H1 (cell line): Measurements from ENCODE around the gene CGNL1. TPM values are rescaled to one million over a fixed set of nuclear protein-coding genes. Genes with fewer than 3 reads are reported as not detected.

Experiments used
- CTCF ChIA-PET: fragments of 300-600 bp; sonication (Branson Sonifier 250); formaldehyde crosslinking; loops from one replicate; lab custom pipeline; 2021; ENCODE audit not compliant: partially characterized antibody; lab: Charles Lee
- POLR2A ChIA-PET: fragments of 300-600 bp; sonication (Branson Sonifier 250); formaldehyde crosslinking; loops from one replicate; lab custom pipeline; 2021; ENCODE audit warnings: inconsistent platforms; ENCODE audit not compliant: partially characterized antibody; lab: Charles Lee
- DNase-seq, 2 experiments: peaks; one replicate each; pipeline versions ENCODE4 v3.0.0 to v3.0.0-alpha.2; 2010 to 2022; ENCODE audit warnings: low spot score in 2 of 2, low read depth in 1 of 2, mixed read lengths in 1 of 2
- FAIRE-seq: peaks from 2 replicates; lab custom pipeline; 2011; peaks lifted over from hg19 to GRCh38; lab: Jason Lieb, UNC
- H2AFZ ChIP-seq: 2 replicates; pipeline ENCODE4 v1.8.1; 2012; ENCODE audit warnings: low read length, inconsistent platforms
- H2AK5ac ChIP-seq: 2 replicates; pipeline ENCODE4 v1.6.1; 2013; ENCODE audit warnings: low read depth, low read length
- H2BK120ac ChIP-seq: replicated peaks from 2 replicates; pipeline ENCODE3; 2013; ENCODE audit warnings: low read depth, low read length, inconsistent platforms
- H2BK12ac ChIP-seq: 2 replicates; pipeline ENCODE4 v1.6.1; 2013; ENCODE audit warnings: low read depth, low read length
- H2BK15ac ChIP-seq: 2 replicates; pipeline ENCODE4 v1.6.1; 2013; ENCODE audit warnings: low read length
- H2BK20ac ChIP-seq: 2 replicates; pipeline ENCODE4 v1.6.1; 2013; ENCODE audit warnings: low read length
- H2BK5ac ChIP-seq: 2 replicates; pipeline ENCODE4 v1.6.1; 2013; ENCODE audit warnings: low read depth, low read length
- H3K14ac ChIP-seq: 2 replicates; pipeline ENCODE4 v1.6.1; 2013; ENCODE audit warnings: inconsistent platforms; ENCODE audit not compliant: insufficient read length
- H3K18ac ChIP-seq: 2 replicates; pipeline ENCODE4 v1.6.1; 2013; ENCODE audit warnings: low read length; ENCODE audit errors: extremely low read depth
- H3K23ac ChIP-seq: 2 replicates; pipeline ENCODE4 v1.6.1; 2013; ENCODE audit warnings: inconsistent platforms; ENCODE audit not compliant: insufficient read length
- H3K23me2 ChIP-seq: 2 replicates; pipeline ENCODE4 v1.6.1; 2013; ENCODE audit warnings: low read depth, low read length
- H3K27ac ChIP-seq: 2 replicates; pipeline ENCODE4 v1.6.1; 2011; ENCODE audit warnings: low read depth, low read length, inconsistent platforms
- H3K27me3 ChIP-seq, 4 experiments: replicated peaks in 1 of 4; 1 replicate in 1 of 4; 2 replicates in 3 of 4; pipeline versions ENCODE4 v1.6.1 to v1.8.1; 2011 to 2013; ENCODE audit warnings: low read length in 3 of 4, mild to moderate bottlenecking in 3 of 4, inconsistent platforms in 2 of 4, mixed read lengths in 2 of 4, moderate library complexity in 1 of 4; ENCODE audit not compliant: control insufficient read depth in 3 of 4, insufficient read depth in 3 of 4; ENCODE audit errors: extremely low read depth in 1 of 4
- H3K36me3 ChIP-seq, 4 experiments: 2 replicates each; pipeline versions ENCODE4 v1.6.1 to v1.8.1; 2011 to 2013; ENCODE audit warnings: mild to moderate bottlenecking in 4 of 4, low read length in 3 of 4, moderate library complexity in 2 of 4, control low read depth in 1 of 4, inconsistent platforms in 1 of 4; ENCODE audit not compliant: insufficient read depth in 4 of 4, control insufficient read depth in 2 of 4
- H3K4ac ChIP-seq: replicated peaks from 2 replicates; pipeline ENCODE3; 2013; ENCODE audit warnings: low read length, low read depth, mixed read lengths, inconsistent platforms; ENCODE audit not compliant: insufficient read length
- H3K4me1 ChIP-seq, 4 experiments: replicated peaks in 1 of 4; 1 replicate in 1 of 4; 2 replicates in 3 of 4; pipeline versions ENCODE4 v1.6.1 to v1.8.1; 2011 to 2013; ENCODE audit warnings: low read length in 3 of 4, inconsistent platforms in 2 of 4, mixed read lengths in 1 of 4; ENCODE audit not compliant: insufficient read depth in 4 of 4, control insufficient read depth in 3 of 4
- H3K4me2 ChIP-seq, 2 experiments: 2 replicates each; pipeline versions ENCODE4 v1.6.1 to v1.8.1; 2011 to 2013; ENCODE audit warnings: low read depth in 2 of 2, low read length in 2 of 2, control low read depth in 1 of 2, inconsistent platforms in 1 of 2, mild to moderate bottlenecking in 1 of 2; ENCODE audit not compliant: insufficient read depth in 1 of 2
- H3K4me3 ChIP-seq, 4 experiments: fragments of 200-600, 300-600 bp in 1 of 4; sonication (generic), shearing (Covaris generic), sonication (Bioruptor Twin) in 1 of 4; 2 replicates each; pipeline versions ENCODE4 v1.5.1 to v1.8.1; 2011 to 2016; ENCODE audit warnings: low read length in 4 of 4, low read depth in 3 of 4, control low read depth in 2 of 4, inconsistent platforms in 2 of 4, mild to moderate bottlenecking in 2 of 4, mixed read lengths in 1 of 4, moderate library complexity in 1 of 4; ENCODE audit not compliant: insufficient read depth in 2 of 4; ENCODE audit errors: extremely low read depth in 1 of 4
- H3K56ac ChIP-seq: replicated peaks from 2 replicates; pipeline ENCODE3; 2013; ENCODE audit warnings: low read depth, mild to moderate bottlenecking, mixed read lengths, low read length, inconsistent platforms; ENCODE audit not compliant: insufficient read length
- H3K79me1 ChIP-seq: 2 replicates; pipeline ENCODE4 v1.6.1; 2013; ENCODE audit warnings: low read depth, low read length, control low read depth
- H3K79me2 ChIP-seq, 2 experiments: 2 replicates each; pipeline versions ENCODE4 v1.6.1 to v1.8.1; 2012 to 2013; ENCODE audit warnings: low read length in 2 of 2, mild to moderate bottlenecking in 2 of 2, inconsistent platforms in 1 of 2; ENCODE audit not compliant: insufficient read depth in 2 of 2, control insufficient read depth in 1 of 2
- H3K9ac ChIP-seq, 4 experiments: replicated peaks in 1 of 4; 1 replicate in 1 of 4; 2 replicates in 3 of 4; pipeline versions ENCODE4 v1.6.1 to v1.8.1; 2011 to 2013; ENCODE audit warnings: low read depth in 3 of 4, low read length in 3 of 4, control low read depth in 2 of 4, mild to moderate bottlenecking in 2 of 4, moderate library complexity in 2 of 4, inconsistent platforms in 1 of 4; ENCODE audit errors: extremely low read depth in 1 of 4
- H3K9me3 ChIP-seq, 2 experiments: 2 replicates each; pipeline versions ENCODE4 v1.6.1 to v1.8.1; 2012 to 2013; ENCODE audit warnings: mild to moderate bottlenecking in 2 of 2, moderate library complexity in 2 of 2, control low read depth in 1 of 2, inconsistent platforms in 1 of 2, low read depth in 1 of 2, low read length in 1 of 2, mixed read lengths in 1 of 2; ENCODE audit not compliant: insufficient read depth in 2 of 2
- H4K20me1 ChIP-seq, 2 experiments: replicated peaks in 1 of 2; 2 replicates each; pipeline versions ENCODE3 to v1.8.1; 2011 to 2013; ENCODE audit warnings: inconsistent platforms in 2 of 2, low read length in 2 of 2, mild to moderate bottlenecking in 1 of 2; ENCODE audit not compliant: insufficient read depth in 2 of 2, control insufficient read depth in 1 of 2
- H4K5ac ChIP-seq: 2 replicates; pipeline ENCODE4 v1.6.1; 2013; ENCODE audit warnings: low read length, low read depth, mixed read lengths, inconsistent platforms; ENCODE audit not compliant: insufficient read length
- H4K8ac ChIP-seq: 2 replicates; pipeline ENCODE4 v1.8.0; 2013; ENCODE audit warnings: mild to moderate bottlenecking, moderate library complexity, low read length, inconsistent platforms; ENCODE audit not compliant: insufficient read depth; ENCODE audit errors: extremely low read depth
- H4K91ac ChIP-seq: replicated peaks from 2 replicates; pipeline ENCODE3; 2013; ENCODE audit warnings: low read length, mixed read lengths, inconsistent platforms; ENCODE audit not compliant: insufficient read length
- CHD1 ChIP-seq: IDR thresholded peaks from 2 replicates; pipeline ENCODE4 v1.6.1; 2012; ENCODE audit warnings: low read depth, low read length, improper control_type of control experiment
- EGR1 ChIP-seq: IDR thresholded peaks from 2 replicates; pipeline ENCODE4 v1.6.1; 2011; ENCODE audit warnings: low read depth, low read length, borderline replicate concordance
- EZH2 ChIP-seq: fragments of 200-600 bp; sonication (generic); IDR thresholded peaks from 2 replicates; pipeline ENCODE4 v1.7.1; 2012; ENCODE audit warnings: low read depth, mild to moderate bottlenecking, moderate library complexity, low read length, inconsistent platforms; ENCODE audit not compliant: severe bottlenecking
- KDM1A ChIP-seq: fragments of 200-600, 300-600 bp; sonication (generic); IDR thresholded peaks from 2 replicates; pipeline ENCODE4 v1.7.1; 2016; ENCODE audit warnings: mild to moderate bottlenecking, low read length, borderline replicate concordance
- MAX ChIP-seq: IDR thresholded peaks from 2 replicates; pipeline ENCODE4 v1.6.1; 2012; ENCODE audit warnings: inconsistent platforms
- POLR2A ChIP-seq, 2 experiments: IDR thresholded peaks; 1 replicate in 1 of 2; 2 replicates in 1 of 2; pipeline ENCODE4 v1.6.1; 2011; ENCODE audit warnings: low read depth in 2 of 2, low read length in 2 of 2, mild to moderate bottlenecking in 2 of 2; ENCODE audit errors: control extremely low read depth in 1 of 2
- SP4 ChIP-seq: IDR thresholded peaks from 2 replicates; pipeline ENCODE4 v1.6.1; 2012; ENCODE audit warnings: low read length, inconsistent platforms
- TCF12 ChIP-seq: IDR thresholded peaks from 2 replicates; pipeline ENCODE4 v1.6.1; 2011; ENCODE audit warnings: low read depth, mild to moderate bottlenecking, low read length
- WGBS, 2 experiments: shearing (Covaris generic) in 1 of 2; methylation state at CpG; one replicate each; pipeline versions ENCODE4 v1.1.6 to v1.1.7; 2013 to 2015; ENCODE audit warnings: low lambda C conversion rate in 2 of 2, mixed read lengths in 2 of 2, inconsistent platforms in 1 of 2, low coverage in 1 of 2, missing lambda C conversion rate in 1 of 2; ENCODE audit not compliant: insufficient replicate concordance in 2 of 2, insufficient coverage in 1 of 2, insufficient read length in 1 of 2; ENCODE audit errors: extremely low coverage in 1 of 2, missing lambda C conversion rate in 1 of 2; 5-methylcytosine and 5-hydroxymethylcytosine counted together
- polyA plus RNA-seq, 7 experiments: library from polyadenylated mRNA; depleted of rRNA in 3 of 7; stranded (reverse) in 5 of 7; unstranded in 2 of 7; fragments of >200 nt in 5 of 7; fragments of 200-250 nt in 2 of 7; gene quantifications; 1 replicate in 5 of 7; 2 replicates in 1 of 7; 4 replicates in 1 of 7; pipeline versions ENCODE4 v1.2.1 to v1.2.3, GENCODE V29; 2011 to 2013; ENCODE audit warnings: missing spikeins in 2 of 7, mixed read lengths in 2 of 7
- total RNA-seq: library from RNA; stranded (reverse); fragmentation: NEBNext Ultra II Directional; extraction: Animal tissue kit (Norgen Biotek cat#: 25700); gene quantifications from 2 replicates; pipeline ENCODE4 v1.2.1, GENCODE V29; 2021

Gene CGNL1
- total and polyA plus RNA-seq, 2 of the 8 experiments (the other 6 are each of a cell fraction or from before 2014, with no cell fraction given): 21.8 to 75.6 TPM

GRCh38 chr15:57335293-57335715 lies 41.0 kb upstream of the CGNL1 start:
- no peak overlapping the region for H3K18ac ChIP-seq
- no peak overlapping the region for H2BK20ac ChIP-seq
- no peaks in the 10 kb centered on the region for H3K9me3 ChIP-seq
- H3K4ac ChIP-seq: no peak overlapping the region
- no peak overlapping the region for H3K56ac ChIP-seq
- DNase-seq: no peak
- WGBS, 2 experiments: 86% methylated on average over 6 of the region's 6 CpGs; no CpG with 5 or more reads in 1 of the 2 experiments
- no peak overlapping the region for H2AK5ac ChIP-seq
- no peak overlapping the region for H3K23ac ChIP-seq
- no peaks in the 10 kb centered on the region for H4K20me1 ChIP-seq
- no peak overlapping the region for H2BK5ac ChIP-seq
- no peak overlapping the region for H3K4me2 ChIP-seq
- no peaks in the 10 kb centered on the region for H3K36me3 ChIP-seq
- no peaks in the 10 kb centered on the region for H3K79me1 ChIP-seq
- CTCF ChIA-PET: interaction anchor here (1.2 to 14.1 kb wide), 8 partner anchors 10 to 210 kb away, joined by 3 to 302 read pairs (median 4); no protein-coding TSS in a partner anchor
- no peak overlapping the region for H3K9ac ChIP-seq
- TF ChIP-seq MAX (no peak), EGR1 (no peak), TCF12 (no peak), EZH2 (no peak), POLR2A (IDR thresholded peaks at IDR 0.05; ENCODE audit: control extremely low read depth in 1 of 2, low read depth in 2 of 2, low read length in 2 of 2) (no peak), KDM1A (no peak), SP4 (no peak), CHD1 (no peak)
- TF ChIP-seq, all 59 proteins: peak for 0
- no peak overlapping the region for H2BK12ac ChIP-seq
- H3K27ac ChIP-seq: no peak overlapping the region
- no peaks in the 10 kb centered on the region for H3K27me3 ChIP-seq
- no peak overlapping the region for H2BK120ac ChIP-seq
- H4K5ac ChIP-seq: no peak overlapping the region
- no peak overlapping the region for H3K14ac ChIP-seq
- peaks cover 0 to 4% (median under 1%) of the 10 kb centered on the region in 4 experiments; a peak in 1 of 7 replicates for H3K4me1 ChIP-seq
- peak overlapping the region; percentile 55; the same call in 1 of the 2 replicates for H2BK15ac ChIP-seq
- no peak for FAIRE-seq
- no peaks in the 10 kb centered on the region for H3K23me2 ChIP-seq
- no peak overlapping the region for H4K8ac ChIP-seq
- no peaks in the 10 kb centered on the region for H3K79me2 ChIP-seq
- H3K4me3 ChIP-seq: no peak overlapping the region
- H4K91ac ChIP-seq: no peak overlapping the region
- H2AFZ ChIP-seq: no peak overlapping the region
- POLR2A ChIA-PET: no interaction called here
